AG04449 (cell line): ENCODE results near the gene SMPX.

Experiments
- CTCF ChIA-PET: fragments of 350-600 bp; formaldehyde crosslinking; extraction: SDS; loops from one replicate; lab custom pipeline; 2021; ENCODE audit warnings: antibody characterized with exemption; lab: Yijun Ruan, JAX
- POLR2A ChIA-PET: fragments of 400-600, 350-600 bp; formaldehyde crosslinking; extraction: SDS; loops from one replicate; lab custom pipeline; 2020; ENCODE audit warnings: antibody characterized with exemption, inconsistent platforms; lab: Yijun Ruan, JAX
- DNase-seq: peaks from one replicate; pipeline ENCODE4 v3.0.0-alpha.2; 2010; ENCODE audit warnings: low read depth, low spot score
- H3K4me3 ChIP-seq: 2 replicates; pipeline ENCODE4 v1.5.1; 2011; ENCODE audit warnings: low read depth, mild to moderate bottlenecking, control low read depth, low read length
- TF ChIP-seq, protein P1 (sequence below): IDR thresholded peaks from one replicate; pipeline ENCODE4 v1.5.1; 2011; ENCODE audit warnings: mild to moderate bottlenecking, moderate library complexity, low read length, control low read depth, inconsistent platforms; ENCODE audit not compliant: insufficient read depth; ENCODE audit errors: missing control alignments

Gene SMPX

GRCh38 chrX:21658152-21658737 lies 99.7 kb downstream of the SMPX start, which contains the start of gene KLHL34:
Gene KLHL34, minus strand, starts transcription at chrX:21658330. Its CDS starts 542 bp downstream, at chrX:21657788.
- H3K4me3 ChIP-seq: peak within 1 kb of the TSS; percentile 23
- no peak for DNase-seq
- ChIA-PET POLR2A (no interaction called here), CTCF (no interaction called here)
- TF ChIP-seq, protein P1, sequence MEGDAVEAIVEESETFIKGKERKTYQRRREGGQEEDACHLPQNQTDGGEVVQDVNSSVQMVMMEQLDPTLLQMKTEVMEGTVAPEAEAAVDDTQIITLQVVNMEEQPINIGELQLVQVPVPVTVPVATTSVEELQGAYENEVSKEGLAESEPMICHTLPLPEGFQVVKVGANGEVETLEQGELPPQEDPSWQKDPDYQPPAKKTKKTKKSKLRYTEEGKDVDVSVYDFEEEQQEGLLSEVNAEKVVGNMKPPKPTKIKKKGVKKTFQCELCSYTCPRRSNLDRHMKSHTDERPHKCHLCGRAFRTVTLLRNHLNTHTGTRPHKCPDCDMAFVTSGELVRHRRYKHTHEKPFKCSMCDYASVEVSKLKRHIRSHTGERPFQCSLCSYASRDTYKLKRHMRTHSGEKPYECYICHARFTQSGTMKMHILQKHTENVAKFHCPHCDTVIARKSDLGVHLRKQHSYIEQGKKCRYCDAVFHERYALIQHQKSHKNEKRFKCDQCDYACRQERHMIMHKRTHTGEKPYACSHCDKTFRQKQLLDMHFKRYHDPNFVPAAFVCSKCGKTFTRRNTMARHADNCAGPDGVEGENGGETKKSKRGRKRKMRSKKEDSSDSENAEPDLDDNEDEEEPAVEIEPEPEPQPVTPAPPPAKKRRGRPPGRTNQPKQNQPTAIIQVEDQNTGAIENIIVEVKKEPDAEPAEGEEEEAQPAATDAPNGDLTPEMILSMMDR: no peak

DNA sequence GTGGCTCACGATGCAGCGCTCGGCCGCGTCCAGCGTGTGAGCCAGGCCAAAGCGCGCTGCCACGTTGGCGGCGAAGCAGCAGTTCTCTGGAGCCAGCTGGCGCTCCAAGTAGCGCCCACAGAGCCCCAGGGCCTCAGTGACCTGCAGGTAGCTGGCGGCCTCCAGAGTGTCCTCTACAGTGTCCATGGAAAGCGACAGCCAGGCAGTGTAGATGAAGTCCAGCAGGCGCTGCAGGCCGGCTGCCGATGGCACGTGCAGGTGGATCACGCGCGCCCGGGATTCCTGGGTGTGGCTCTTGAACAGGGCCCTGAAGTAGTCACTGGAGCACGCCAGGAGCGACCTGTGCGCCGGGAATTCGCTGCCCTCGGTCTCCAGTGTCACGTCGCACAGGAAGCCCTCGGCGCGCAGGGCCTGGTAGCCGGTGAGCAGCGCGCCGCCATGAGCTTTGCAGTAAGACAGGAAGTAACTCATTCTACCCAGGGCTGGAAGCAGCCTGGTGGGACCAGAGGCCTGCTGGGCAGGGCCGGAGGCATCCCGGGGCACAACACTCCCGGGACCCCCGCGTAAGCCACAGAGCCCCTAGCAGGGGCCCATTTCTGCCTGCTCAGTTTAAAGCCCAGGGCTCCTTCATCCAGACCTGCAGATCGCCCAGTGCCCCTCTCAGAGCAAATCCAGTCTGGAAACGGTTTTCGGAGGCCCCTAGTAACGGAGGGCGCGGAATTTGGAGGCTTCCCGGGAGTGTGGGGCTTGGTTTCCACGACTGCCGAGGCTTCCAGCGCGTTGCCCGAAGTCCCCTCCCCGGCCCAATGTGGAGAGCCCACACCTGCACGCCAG lies 100.4 kb downstream of the SMPX start:
- DNase-seq: no peak
- CTCF ChIA-PET: no interaction called here
- POLR2A ChIA-PET: no interaction called here
- no peak overlapping the region for H3K4me3 ChIP-seq
- TF ChIP-seq, protein P1: no peak

DNA sequence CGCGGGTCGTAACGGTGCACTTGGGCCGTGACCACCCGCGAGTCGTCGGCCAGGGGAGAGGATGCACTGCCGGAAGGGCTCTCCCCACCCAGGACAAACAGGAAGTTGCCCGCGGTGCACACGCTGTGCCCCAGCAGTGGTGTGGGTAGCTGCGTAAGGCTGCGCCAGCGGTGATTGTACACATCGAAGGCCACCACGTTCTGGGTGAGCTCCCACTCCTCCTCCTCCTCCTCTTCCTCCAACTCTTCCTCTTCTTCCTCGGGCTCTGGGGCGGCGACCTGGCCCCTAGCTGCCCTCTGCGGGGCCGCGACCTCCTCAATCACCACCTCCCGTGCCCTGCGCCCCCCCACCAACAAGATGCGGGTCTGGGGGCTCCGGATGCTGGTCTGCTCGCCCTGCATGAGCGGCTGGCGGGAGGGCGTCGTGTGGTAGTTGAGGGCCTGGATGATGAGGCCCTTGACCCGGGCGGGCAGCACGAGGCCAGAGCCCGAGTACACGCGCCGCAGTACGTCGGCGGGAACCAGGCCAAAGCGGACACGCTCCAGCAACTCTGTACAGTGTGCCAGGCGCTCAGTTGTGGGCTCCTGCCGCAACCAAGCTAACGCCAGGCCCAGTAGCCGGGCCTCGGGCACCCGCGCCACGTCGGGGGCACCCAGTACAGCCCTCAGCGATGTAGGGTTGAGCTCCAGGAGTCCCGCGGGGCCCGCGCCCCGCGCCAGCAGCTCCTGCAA lies 101.2 kb downstream of the SMPX start:
- no peak for DNase-seq
- TF ChIP-seq, protein P1: no peak
- ChIA-PET POLR2A (no interaction called here), CTCF (no interaction called here)
- H3K4me3 ChIP-seq: no peak overlapping the region
